Endothelial cell of umbilical vein (primary cell): ENCODE measurements around the gene ADAMTS17.

Experiments
- CTCF ChIP-seq, 2 donors: IDR thresholded peaks; 1 replicate in 1 of 2; 2 replicates in 1 of 2; pipeline ENCODE4 v1.5.1; 2011; ENCODE audit warnings: low read length in 2 of 2, mild to moderate bottlenecking in 2 of 2, moderate library complexity in 2 of 2, control low read depth in 1 of 2, inconsistent platforms in 1 of 2, low read depth in 1 of 2; ENCODE audit not compliant: insufficient read depth in 1 of 2; ENCODE audit errors: extremely low read depth in 1 of 2
- EZH2 ChIP-seq: IDR thresholded peaks from 2 replicates; pipeline ENCODE4 v1.6.1; 2012; ENCODE audit warnings: borderline replicate concordance, low read depth, mild to moderate bottlenecking, moderate library complexity, low read length, inconsistent platforms; ENCODE audit not compliant: severe bottlenecking
- FOS ChIP-seq: IDR thresholded peaks from 2 replicates; pipeline ENCODE4 v1.6.1; 2011; ENCODE audit warnings: mild to moderate bottlenecking, low read length, moderate library complexity, borderline replicate concordance; ENCODE audit not compliant: insufficient read depth
- GATA2 ChIP-seq: IDR thresholded peaks from 2 replicates; pipeline ENCODE4 v1.7.0; 2011; ENCODE audit warnings: low read depth, mild to moderate bottlenecking, moderate library complexity, mixed read lengths, low read length; ENCODE audit not compliant: insufficient read length, insufficient read depth
- JUN ChIP-seq: IDR thresholded peaks from 2 replicates; pipeline ENCODE4 v1.6.1; 2011; ENCODE audit warnings: borderline replicate concordance, low read depth; ENCODE audit not compliant: insufficient read length, insufficient read depth
- MYC ChIP-seq: IDR thresholded peaks from one replicate; pipeline ENCODE4 v1.6.1; 2011; ENCODE audit warnings: mild to moderate bottlenecking, low read depth, low read length
- POLR2A ChIP-seq: IDR thresholded peaks from 2 replicates; pipeline ENCODE4 v1.6.1; 2012; ENCODE audit warnings: low read depth, mild to moderate bottlenecking, control low read depth, low read length
- POLR2AphosphoS5 ChIP-seq: IDR thresholded peaks from 2 replicates; pipeline ENCODE4 v1.6.1; 2012; ENCODE audit warnings: low read depth, mild to moderate bottlenecking, control low read depth, low read length, moderate library complexity; ENCODE audit not compliant: insufficient read depth
- TF ChIP-seq, protein P1 (sequence below): IDR thresholded peaks from 2 replicates; pipeline ENCODE4 v1.6.1; 2011; ENCODE audit not compliant: insufficient read depth, insufficient read length

- TF ChIP-seq POLR2A (no peak), CTCF (IDR thresholded peaks at IDR 0.05; ENCODE audit: extremely low read depth in 1 of 2, insufficient read depth in 1 of 2, low read depth in 1 of 2, low read length in 2 of 2) (no peak), EZH2 (no peak), POLR2AphosphoS5 (no peak), GATA2 (no peak), JUN (no peak), MYC (no peak), FOS (no peak)
- TF ChIP-seq, protein P1, sequence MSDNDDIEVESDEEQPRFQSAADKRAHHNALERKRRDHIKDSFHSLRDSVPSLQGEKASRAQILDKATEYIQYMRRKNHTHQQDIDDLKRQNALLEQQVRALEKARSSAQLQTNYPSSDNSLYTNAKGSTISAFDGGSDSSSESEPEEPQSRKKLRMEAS: no peak
These were observed 284.5 kb downstream of the ADAMTS17 start for GRCh38 chr15:100057281-100057680.
